Measurements from ENCODE around the gene TPRA1.

Gene TPRA1

GRCh38 chr3:127590593-127591465, at the start of gene TPRA1:
Gene TPRA1 (minus strand): TSS chr3:127590733. CDS start chr3:127580146, 10,587 bp downstream.
- peak; percentile 87 to 91 for DNase-seq

- DNase-seq, result no peak
Observed at GRCh38 chr3:127640042-127640355, 49.5 kb upstream of the TPRA1 start.

- DNase-seq, result no peak
Observed at GRCh38 chr3:127639173-127640041, 48.9 kb upstream of the TPRA1 start.

GRCh38 chr3:127637971-127638370, 47.4 kb upstream of the TPRA1 start:
- no peak for DNase-seq

GRCh38 chr3:127637546-127637945, 47.0 kb upstream of the TPRA1 start:
- DNase-seq, result peak; percentile 26 to 51

GRCh38 chr3:127634653-127635052, 44.1 kb upstream of the TPRA1 start:
- no peak for DNase-seq

- no peak for DNase-seq
Observed at GRCh38 chr3:127632035-127632820, 41.7 kb upstream of the TPRA1 start.

- DNase-seq, result no peak
Observed at GRCh38 chr3:127630811-127631714, 40.5 kb upstream of the TPRA1 start.

- DNase-seq, result peak; percentile 35 to 51
Observed at GRCh38 chr3:127629467-127630403, 39.2 kb upstream of the TPRA1 start.

GRCh38 chr3:127628788-127629466, 38.4 kb upstream of the TPRA1 start, which contains the start of gene PODXL2:
Gene PODXL2 (plus strand): TSS chr3:127629185. CDS start chr3:127629220, 35 bp downstream.
- DNase-seq, result peak; percentile 25 to 52

GRCh38 chr3:127628426-127628787, 37.9 kb upstream of the TPRA1 start:
- DNase-seq, result no peak

GRCh38 chr3:127625821-127626220, 35.3 kb upstream of the TPRA1 start:
- DNase-seq, result no peak

- DNase-seq, result no peak
Observed at GRCh38 chr3:127624063-127624462, 33.5 kb upstream of the TPRA1 start.

- DNase-seq, result no peak
Observed at GRCh38 chr3:127622772-127623576, 32.4 kb upstream of the TPRA1 start.

- DNase-seq, result no peak
Observed at GRCh38 chr3:127622031-127622430, 31.5 kb upstream of the TPRA1 start.

- no peak for DNase-seq
Observed at GRCh38 chr3:127620637-127621375, 30.3 kb upstream of the TPRA1 start.

GRCh38 chr3:127618891-127619290, 28.4 kb upstream of the TPRA1 start:
- DNase-seq, result no peak

GRCh38 chr3:127616836-127617605, 26.5 kb upstream of the TPRA1 start:
- DNase-seq, result no peak
